Right ventricle myocardium inferior (tissue), 1 donor: ENCODE data around the gene ADORA2A. TPM values are rescaled to one million over a fixed set of nuclear protein-coding genes. Genes with fewer than 3 reads are reported as not detected.

Experiments
- ATAC-seq: fragments of 200-7000 bp; cut with Tn5 transposase; one replicate; pipeline ENCODE4 v1.9.1; 2020; ENCODE audit warnings: mild to moderate bottlenecking, moderate library complexity
- DNase-seq: peaks from one replicate; pipeline ENCODE4 v3.0.0; 2021; ENCODE audit errors: missing footprints
- intact Hi-C: fragments of 100-400 bp; cut with DNase I; formaldehyde crosslinking; loops from one replicate; pipeline ENCODE4 v1.11.0; 2022
- total RNA-seq: library from RNA; stranded (reverse); fragmentation: NEBNext Ultra II Directional; extraction: Animal tissue kit (Norgen Biotek cat#: 25700); gene quantifications from one replicate; pipeline ENCODE4 v1.2.1, GENCODE V29; 2021
- donor health status: DM: no; HTN: yes; CAD: no; lungs with severe emphysema.

Gene ADORA2A
- total RNA-seq, 1 donor from 2014 or later: 4.3 TPM

- intact Hi-C loops: no loop called here
- ATAC-seq (no peak), DNase-seq (no peak)
Measured at GRCh38 chr22:24440270-24440717, 12.9 kb downstream of the ADORA2A start.

GRCh38 chr22:24440718-24441405 lies 13.5 kb downstream of the ADORA2A start:
- intact Hi-C loops: no loop called here
- DNase-seq (no peak), ATAC-seq (no peak)

- peak; percentile 80 for ATAC-seq
- DNase-seq: no peak
- intact Hi-C loops: no loop called here
Measured at GRCh38 chr22:24441406-24442351, 14.3 kb downstream of the ADORA2A start.

GRCh38 chr22:24442352-24442744 lies 14.9 kb downstream of the ADORA2A start:
- intact Hi-C loops: no loop called here
- DNase-seq: no peak
- peak; percentile 13 for ATAC-seq

- ATAC-seq (no peak), DNase-seq (no peak)
- intact Hi-C loops: no loop called here
Measured at GRCh38 chr22:24443668-24444067, 16.3 kb downstream of the ADORA2A start.

GRCh38 chr22:24444251-24444650 lies 16.9 kb downstream of the ADORA2A start:
- no peak for DNase-seq
- intact Hi-C loops: no loop called here
- no peak for ATAC-seq

GRCh38 chr22:24444729-24445466 lies 17.5 kb downstream of the ADORA2A start:
- ATAC-seq (peak; percentile 28), DNase-seq (no peak)
- intact Hi-C loops: no loop called here

- intact Hi-C loops: no loop called here
- DNase-seq: no peak
- no peak for ATAC-seq
Measured at GRCh38 chr22:24445481-24446259, 18.3 kb downstream of the ADORA2A start.

GRCh38 chr22:24446260-24446611 lies 18.8 kb downstream of the ADORA2A start:
- DNase-seq (no peak), ATAC-seq (no peak)
- intact Hi-C loops: no loop called here

- DNase-seq: no peak
- intact Hi-C loops: no loop called here
- ATAC-seq: peak; percentile 58
Measured at GRCh38 chr22:24450610-24451009, 23.2 kb downstream of the ADORA2A start.

- intact Hi-C loops: no loop called here
- ATAC-seq: no peak
- no peak for DNase-seq
Measured at GRCh38 chr22:24451162-24451561, 23.8 kb downstream of the ADORA2A start.

GRCh38 chr22:24453853-24454252 lies 26.5 kb downstream of the ADORA2A start:
- DNase-seq: no peak
- ATAC-seq: no peak
- intact Hi-C loops: no loop called here

- intact Hi-C loops: no loop called here
- DNase-seq (no peak), ATAC-seq (peak; percentile 57)
Measured at GRCh38 chr22:24455039-24455438, 27.6 kb downstream of the ADORA2A start.

GRCh38 chr22:24455751-24456426 lies 28.5 kb downstream of the ADORA2A start:
- no peak for DNase-seq
- intact Hi-C loops: no loop called here
- peak; percentile 86 for ATAC-seq

- intact Hi-C loops: no loop called here
- no peak for ATAC-seq
- no peak for DNase-seq
Measured at GRCh38 chr22:24457894-24458420, 30.6 kb downstream of the ADORA2A start.

GRCh38 chr22:24459911-24460310 lies 32.5 kb downstream of the ADORA2A start:
- no peak for DNase-seq
- intact Hi-C loops: no loop called here
- ATAC-seq: no peak

- intact Hi-C loops: no loop called here
- no peak for DNase-seq
- ATAC-seq: no peak
Measured at GRCh38 chr22:24460418-24461089, 33.2 kb downstream of the ADORA2A start.
